Stimulated activated effector memory CD8-positive, alpha-beta T cell treated with anti-CD3 and anti-CD28 coated beads, Interleukin-12 subunit alpha, Interleukin-12 subunit beta, amount 100 ng/mL, for 72 hours (primary cell): ENCODE results near the gene RAB3GAP1.
"Not testable (repeated sequence)": the region's sequence is repeated elsewhere in the genome, so short reads cannot be mapped to it uniquely, and the experiment has no call there.

ENCODE experiments used
- ATAC-seq: fragments of 150-1000 bp; cut with Tn5 transposase; 2 replicates; pipeline ENCODE4 v1.10.0; 2021
- DNase-seq, 2 donors: peaks; one replicate each; pipeline ENCODE4 v3.0.0; 2021 to 2022; ENCODE audit warnings: low spot score in 2 of 2
- H3K27ac Mint-ChIP-seq: one replicate; pipeline ENCODE4 v1.8.0; 2022; ENCODE audit warnings: mild to moderate bottlenecking, mixed read lengths
- H3K36me3 Mint-ChIP-seq: one replicate; pipeline ENCODE4 v1.8.0; 2022; ENCODE audit warnings: mild to moderate bottlenecking, mixed read lengths
- H3K4me1 Mint-ChIP-seq: one replicate; pipeline ENCODE4 v1.8.0; 2022; ENCODE audit warnings: mixed read lengths
- H3K4me3 Mint-ChIP-seq: one replicate; pipeline ENCODE4 v1.8.0; 2022; ENCODE audit warnings: mild to moderate bottlenecking, mixed read lengths
- H3K9me3 Mint-ChIP-seq: one replicate; pipeline ENCODE4 v1.8.0; 2022; ENCODE audit warnings: mixed read lengths

The RAB3GAP1 gene

DNA sequence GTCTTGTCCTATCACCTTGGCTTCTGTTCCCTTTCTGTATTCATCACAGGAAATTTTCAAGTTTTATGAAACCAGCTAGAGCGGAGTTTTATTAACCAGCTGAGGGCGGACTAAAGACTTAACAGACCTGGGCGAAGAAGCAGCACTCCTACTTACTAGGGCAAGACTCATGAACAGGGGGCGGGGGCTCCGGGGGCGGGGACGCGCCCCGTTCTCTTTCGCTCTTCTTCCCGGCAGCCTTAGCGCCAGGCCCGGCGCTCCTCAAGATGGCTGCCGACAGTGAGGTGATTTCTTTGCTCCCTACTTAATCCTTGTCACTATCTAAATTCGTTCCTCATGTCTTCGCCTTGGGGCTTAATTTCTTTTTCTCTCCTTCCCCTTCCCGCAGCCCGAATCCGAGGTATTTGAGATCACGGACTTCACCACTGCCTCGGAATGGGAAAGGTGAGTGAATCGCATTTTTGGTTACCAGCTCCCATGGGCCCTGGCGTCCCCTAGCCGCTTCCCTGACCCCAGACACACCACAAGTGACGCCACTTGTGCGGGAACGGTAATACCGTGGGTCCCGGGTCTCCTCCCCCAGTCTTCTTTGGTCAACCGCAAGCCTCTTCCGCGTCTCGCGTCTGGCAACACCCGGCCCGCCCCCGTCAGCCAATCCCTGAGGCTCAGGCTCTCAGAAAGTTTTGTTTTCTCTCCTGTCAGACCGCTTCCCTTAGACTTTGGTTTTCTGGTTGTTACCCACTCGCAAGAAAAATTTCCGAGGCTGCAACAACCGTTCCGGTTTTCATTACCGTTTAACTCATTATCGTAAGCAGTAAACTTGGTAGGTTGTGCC is at the start of gene RAB3GAP1:
Gene RAB3GAP1, plus strand, starts transcription at position 251 of the 835 bp plus-strand sequence. Its CDS starts 16 bp downstream, at position 267.
- Mint-ChIP-seq H3K4me1 (peaks cover 39% of the 10 kb centered on the region), H3K4me3 (peak within 1 kb of the TSS; percentile 91), H3K27ac (peak within 1 kb of the TSS; percentile 99), H3K36me3 (peaks cover 38% of the 10 kb centered on the region), H3K9me3 (no peaks in the 10 kb centered on the region)
- peak; percentile 87 for ATAC-seq
- peak; percentile 83 to 97 for DNase-seq

GRCh38 chr2:135002836-135003235 is 49.3 kb upstream of the RAB3GAP1 start:
- no peak overlapping the region for H3K27ac Mint-ChIP-seq
- H3K4me1 Mint-ChIP-seq, result peaks cover 6% of the 10 kb centered on the region
- DNase-seq, result no peak
- H3K4me3 Mint-ChIP-seq, result no peak overlapping the region
- ATAC-seq, result no peak
- no peaks in the 10 kb centered on the region for H3K36me3 Mint-ChIP-seq
- H3K9me3 Mint-ChIP-seq, result no peaks in the 10 kb centered on the region

DNA sequence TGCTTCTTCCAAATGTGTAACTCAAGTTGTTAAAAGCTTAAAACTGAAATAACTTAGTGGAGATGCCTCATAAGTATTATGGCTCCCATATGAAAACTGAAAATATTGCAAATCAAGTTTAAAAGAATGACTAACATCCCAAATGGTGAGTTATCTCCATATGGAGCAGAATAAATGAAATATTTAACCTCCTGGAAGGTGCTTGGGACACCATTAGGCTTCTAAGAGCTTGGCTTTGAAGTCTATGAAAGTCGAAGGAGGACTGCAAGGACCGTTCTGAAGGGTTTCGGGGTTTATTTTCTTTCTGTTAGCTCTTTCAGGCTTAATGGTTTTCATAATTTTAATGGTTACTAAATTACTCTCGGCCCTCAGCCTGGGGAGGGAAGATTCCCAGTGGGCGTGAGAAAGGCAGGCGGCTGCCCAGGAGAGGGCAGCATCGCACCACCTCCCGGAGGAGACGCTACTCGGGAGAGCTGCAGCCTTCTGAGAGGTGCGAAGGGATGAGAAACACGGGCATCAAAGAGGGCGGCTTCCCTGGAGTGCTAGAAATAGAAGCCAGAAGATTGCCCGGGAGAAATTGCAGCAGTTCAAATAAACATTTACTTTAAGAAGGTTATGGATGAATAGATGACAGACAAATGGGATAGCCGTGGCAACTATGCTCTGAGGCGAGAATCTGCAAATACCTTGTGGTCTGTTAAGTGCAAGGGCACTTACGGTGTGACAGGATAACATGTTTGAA is 47.9 kb upstream of the RAB3GAP1 start:
- peaks cover 6% of the 10 kb centered on the region for H3K4me1 Mint-ChIP-seq
- no peak overlapping the region for H3K27ac Mint-ChIP-seq
- no peaks in the 10 kb centered on the region for H3K36me3 Mint-ChIP-seq
- no peak overlapping the region for H3K4me3 Mint-ChIP-seq
- H3K9me3 Mint-ChIP-seq, result no peaks in the 10 kb centered on the region
- DNase-seq, result peak; percentile 64 to 78
- ATAC-seq, result peak; percentile 97

DNA sequence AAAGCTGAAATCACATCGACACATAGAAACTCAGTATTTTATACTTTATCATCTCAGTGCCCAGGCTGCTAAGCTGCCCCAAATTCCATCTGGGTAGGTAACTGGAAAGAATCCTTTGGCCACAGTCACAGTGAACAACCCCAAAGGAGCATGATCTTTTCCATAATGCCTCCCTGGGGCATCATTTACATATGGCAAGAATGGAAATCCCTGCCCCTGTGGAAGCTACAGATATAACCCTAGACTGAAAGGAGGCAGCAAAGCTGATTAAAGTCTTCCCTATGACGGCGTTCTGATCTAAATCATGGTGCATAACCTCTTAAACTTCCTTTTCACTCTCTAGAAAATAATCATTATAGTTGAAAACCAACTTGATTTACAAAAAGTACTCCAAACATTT is 46.3 kb upstream of the RAB3GAP1 start:
- no peaks in the 10 kb centered on the region for H3K9me3 Mint-ChIP-seq

GRCh38 chr2:135009339-135009738 is 42.8 kb upstream of the RAB3GAP1 start:
- no peak for ATAC-seq
- Mint-ChIP-seq H3K27ac (no peak overlapping the region), H3K4me3 (no peak overlapping the region)

More for the DNA sequence above, 46.3 kb upstream of the RAB3GAP1 start:
- H3K4me3 Mint-ChIP-seq, result no peak overlapping the region
- ATAC-seq, result no peak
- DNase-seq, result no peak
- no peaks in the 10 kb centered on the region for H3K36me3 Mint-ChIP-seq
- H3K27ac Mint-ChIP-seq, result no peak overlapping the region
- peaks cover 16% of the 10 kb centered on the region for H3K4me1 Mint-ChIP-seq

DNA sequence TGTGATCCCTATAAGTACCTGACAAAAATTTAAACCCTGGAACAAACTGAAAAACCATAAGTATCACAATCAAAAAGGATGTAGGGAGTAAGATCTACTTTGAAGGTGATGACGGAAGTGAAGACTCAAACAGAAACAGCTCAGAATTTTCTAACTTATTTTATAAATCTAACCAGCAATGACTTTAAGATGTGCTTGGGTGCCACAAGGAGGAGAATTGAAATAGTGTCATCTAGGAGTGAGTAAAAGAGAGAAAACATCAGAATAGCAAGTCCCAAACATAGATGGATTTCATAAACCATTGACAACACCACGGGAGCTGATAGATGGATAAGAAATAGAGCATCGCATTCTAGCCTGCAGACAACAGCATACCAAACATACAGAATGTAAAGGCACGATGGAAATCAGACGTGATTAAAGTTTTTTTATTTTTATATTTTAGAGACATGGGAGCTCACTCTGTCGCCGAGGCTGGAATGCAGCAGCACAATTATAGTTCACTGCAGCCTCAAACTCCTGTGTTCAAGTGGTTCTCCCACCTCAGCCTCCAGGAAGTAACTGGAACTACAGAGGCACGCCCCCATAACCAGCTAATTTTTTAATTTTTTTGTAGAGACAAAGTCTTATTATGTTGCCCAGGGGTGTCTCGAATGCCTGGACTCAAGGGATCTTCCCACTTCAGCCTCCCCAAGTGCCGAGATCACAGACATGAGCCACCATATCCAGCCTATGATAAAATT is 41.7 kb upstream of the RAB3GAP1 start:
- Mint-ChIP-seq H3K4me1 (peaks cover 12% of the 10 kb centered on the region), H3K9me3 (no peaks in the 10 kb centered on the region), H3K4me3 (no peak overlapping the region), H3K36me3 (no peaks in the 10 kb centered on the region), H3K27ac (no peak overlapping the region)
- no peak for DNase-seq
- ATAC-seq, result peak; percentile 53

More at GRCh38 chr2:135009339-135009738, 42.8 kb upstream of the RAB3GAP1 start:
- no peak for DNase-seq
- peaks cover 15% of the 10 kb centered on the region for H3K4me1 Mint-ChIP-seq
- no peaks in the 10 kb centered on the region for H3K36me3 Mint-ChIP-seq
- no peaks in the 10 kb centered on the region for H3K9me3 Mint-ChIP-seq

DNA sequence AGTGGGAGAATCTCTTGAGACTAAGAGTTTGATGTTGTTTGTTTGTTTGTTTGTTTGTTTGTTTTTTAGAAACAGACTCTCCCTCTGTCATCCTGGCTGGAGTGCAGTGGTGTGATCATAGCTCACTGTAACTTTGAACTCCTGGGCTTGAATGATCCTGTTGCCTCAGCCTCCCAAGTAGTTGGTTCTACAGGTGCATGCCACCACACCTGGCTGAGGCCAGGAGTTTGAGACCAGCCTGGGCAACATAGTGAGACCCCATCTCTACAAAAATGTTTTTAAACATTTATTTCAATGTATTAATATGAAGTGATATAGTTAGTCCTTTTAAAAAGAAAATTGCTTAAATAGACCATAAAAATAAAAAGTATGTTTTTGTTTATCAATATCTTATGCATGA is 40.5 kb upstream of the RAB3GAP1 start:
- DNase-seq, result no peak
- Mint-ChIP-seq H3K9me3 (no peaks in the 10 kb centered on the region), H3K36me3 (no peaks in the 10 kb centered on the region)

DNA sequence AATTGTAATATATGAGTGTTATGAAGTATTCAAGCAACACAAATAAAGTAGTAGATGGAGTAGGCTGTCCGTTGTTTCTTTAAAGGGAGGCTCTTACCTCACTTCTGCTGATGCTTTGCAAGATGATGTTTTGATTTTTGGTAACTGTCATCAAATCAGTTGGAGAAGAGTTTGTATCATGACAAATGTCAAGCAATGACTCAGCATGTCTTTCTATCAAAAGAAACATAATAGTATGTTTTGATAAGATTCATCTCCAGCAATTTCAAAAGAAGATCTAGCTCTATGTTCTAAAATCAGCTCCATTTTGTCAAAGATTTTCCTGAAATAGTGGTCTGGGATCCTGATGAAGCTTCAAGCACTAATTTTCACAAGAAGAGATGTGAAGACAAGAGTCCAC is 30.5 kb upstream of the RAB3GAP1 start:
- Mint-ChIP-seq H3K4me1 (peaks cover 14% of the 10 kb centered on the region), H3K27ac (no peak overlapping the region), H3K9me3 (no peaks in the 10 kb centered on the region), H3K36me3 (no peaks in the 10 kb centered on the region), H3K4me3 (no peak overlapping the region)
- ATAC-seq, result no peak
- DNase-seq, result no peak

More for the DNA sequence above, 40.5 kb upstream of the RAB3GAP1 start:
- H3K4me1 Mint-ChIP-seq, result peaks cover 12% of the 10 kb centered on the region
- ATAC-seq, result no peak
- no peak overlapping the region for H3K4me3 Mint-ChIP-seq
- H3K27ac Mint-ChIP-seq, result no peak overlapping the region

GRCh38 chr2:135022952-135023880 is 28.9 kb upstream of the RAB3GAP1 start:
- Mint-ChIP-seq H3K9me3 (no peaks in the 10 kb centered on the region), H3K27ac (no peak overlapping the region), H3K4me3 (no peak overlapping the region), H3K4me1 (peaks cover 14% of the 10 kb centered on the region), H3K36me3 (no peaks in the 10 kb centered on the region)
- ATAC-seq (no peak), DNase-seq (no peak)

GRCh38 chr2:135023886-135024485 is 28.1 kb upstream of the RAB3GAP1 start:
- no peak overlapping the region for H3K4me3 Mint-ChIP-seq
- peaks cover 14% of the 10 kb centered on the region for H3K4me1 Mint-ChIP-seq
- no peak for DNase-seq
- H3K36me3 Mint-ChIP-seq, result no peaks in the 10 kb centered on the region
- H3K27ac Mint-ChIP-seq, result no peak overlapping the region
- H3K9me3 Mint-ChIP-seq, result no peaks in the 10 kb centered on the region
- no peak for ATAC-seq

DNA sequence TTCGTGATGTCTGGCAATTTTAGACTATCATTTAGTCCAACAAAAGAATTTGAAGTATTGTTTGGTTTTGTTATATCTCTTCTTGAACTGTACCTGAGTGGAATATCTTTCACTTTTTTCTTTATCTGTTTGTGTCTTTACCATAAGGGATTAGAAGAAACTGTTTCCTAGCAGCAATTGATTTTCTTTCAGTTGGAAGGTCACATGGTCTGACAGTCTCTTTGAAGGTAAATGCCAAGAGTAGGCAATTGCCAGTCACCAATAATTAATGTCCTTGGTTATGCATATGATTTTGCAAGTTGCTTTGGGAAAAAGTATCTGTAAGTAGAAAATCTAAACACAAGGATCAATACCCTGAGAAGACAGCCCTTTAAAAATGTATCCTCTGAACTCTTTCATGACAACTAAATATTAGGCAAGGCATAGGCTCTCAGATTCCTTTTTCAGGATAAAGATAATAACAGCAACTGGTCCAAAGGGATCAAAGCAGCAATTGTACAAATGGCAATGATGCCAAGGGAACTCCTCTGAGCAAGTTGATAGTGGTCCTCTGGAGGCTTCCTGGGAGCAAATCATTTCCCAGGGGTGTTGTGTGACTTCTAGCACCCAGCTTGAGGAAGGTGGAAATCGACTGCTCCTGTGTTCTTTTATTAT is 22.5 kb upstream of the RAB3GAP1 start:
- no peaks in the 10 kb centered on the region for H3K36me3 Mint-ChIP-seq
- H3K27ac Mint-ChIP-seq, result no peak overlapping the region
- no peaks in the 10 kb centered on the region for H3K4me1 Mint-ChIP-seq
- ATAC-seq (no peak), DNase-seq (no peak)
- no peaks in the 10 kb centered on the region for H3K9me3 Mint-ChIP-seq
- no peak overlapping the region for H3K4me3 Mint-ChIP-seq

- ATAC-seq, result no peak
- Mint-ChIP-seq H3K36me3 (no peaks in the 10 kb centered on the region), H3K4me1 (no peaks in the 10 kb centered on the region)
Measured at GRCh38 chr2:135030826-135031225, 21.3 kb upstream of the RAB3GAP1 start.

DNA sequence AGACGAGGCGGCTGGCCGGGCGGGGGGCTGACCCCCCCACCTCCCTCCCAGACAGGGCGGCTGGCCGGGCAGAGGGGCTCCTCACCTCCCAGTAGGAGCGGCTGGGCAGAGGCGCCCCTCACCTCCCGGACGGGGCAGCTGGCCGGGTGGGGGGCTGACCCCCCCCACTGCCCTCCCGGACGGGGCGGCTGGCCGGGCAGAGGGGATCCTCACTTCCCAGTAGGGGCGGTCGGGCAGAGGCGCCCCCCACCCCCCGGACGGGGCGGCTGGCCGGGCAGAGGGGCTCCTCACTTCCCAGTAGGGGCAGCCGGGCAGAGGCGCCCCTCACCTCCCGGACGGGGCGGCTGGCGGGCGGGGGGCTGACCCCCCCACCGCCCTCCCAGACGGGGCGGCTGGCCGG is 18.9 kb upstream of the RAB3GAP1 start:
- ATAC-seq, DNase-seq, H3K9me3 Mint-ChIP-seq, H3K27ac Mint-ChIP-seq, H3K36me3 Mint-ChIP-seq, H3K4me3 Mint-ChIP-seq, H3K4me1 Mint-ChIP-seq: not testable (repeated sequence)

More at GRCh38 chr2:135030826-135031225, 21.3 kb upstream of the RAB3GAP1 start:
- Mint-ChIP-seq H3K4me3 (no peak overlapping the region), H3K9me3 (no peaks in the 10 kb centered on the region), H3K27ac (no peak overlapping the region)
- DNase-seq, result no peak

DNA sequence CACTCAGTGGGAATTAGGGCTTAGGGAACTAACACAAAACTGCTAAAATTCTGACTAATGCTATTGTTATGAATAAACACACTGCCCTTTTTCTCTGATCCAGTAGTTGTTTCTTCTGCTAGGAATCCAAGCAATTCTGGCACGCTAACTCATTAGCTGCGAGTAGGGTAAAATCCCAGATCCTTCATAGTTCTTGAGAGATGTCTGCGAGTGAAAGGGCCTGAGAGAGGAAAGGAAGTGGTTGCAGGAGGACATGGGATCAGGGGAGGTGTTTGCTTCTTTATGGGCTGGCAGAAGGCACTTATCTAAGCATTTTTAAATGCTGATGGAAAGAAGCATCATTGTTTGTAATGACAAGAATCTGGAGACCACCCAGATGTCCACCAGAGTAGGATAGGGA is 14.3 kb upstream of the RAB3GAP1 start:
- no peak overlapping the region for H3K27ac Mint-ChIP-seq
- no peak overlapping the region for H3K4me3 Mint-ChIP-seq
- H3K4me1 Mint-ChIP-seq, result no peaks in the 10 kb centered on the region
- DNase-seq (no peak), ATAC-seq (no peak)
- H3K36me3 Mint-ChIP-seq, result no peaks in the 10 kb centered on the region
- H3K9me3 Mint-ChIP-seq, result no peaks in the 10 kb centered on the region
